GM19463 (cell line): ENCODE results near the gene PLCL1.
A peak's percentile ranks its signal among the peaks of the same experiment; 100 is the strongest.

Source experiments
- ATAC-seq: cut with Tn5 transposase; IDR thresholded peaks from one replicate; pipeline ENCODE4 v1.9.1; 2021; ENCODE audit warnings: mild to moderate bottlenecking, moderate library complexity; ENCODE audit not compliant: unreplicated experiment

Gene PLCL1

GRCh38 chr2:197804049-197804757, at the start of gene PLCL1:
TSS of gene PLCL1 (plus strand) at chr2:197804593.
- ATAC-seq: peak; percentile 100

GRCh38 chr2:197759013-197759412, 45.4 kb upstream of the PLCL1 start:
- no peak for ATAC-seq

GRCh38 chr2:197759625-197760292, 44.6 kb upstream of the PLCL1 start:
- ATAC-seq: no peak

GRCh38 chr2:197760293-197760657, 44.1 kb upstream of the PLCL1 start:
- ATAC-seq: no peak

- ATAC-seq: no peak
Measured at GRCh38 chr2:197777823-197778407, 26.5 kb upstream of the PLCL1 start.

- no peak for ATAC-seq
Measured at GRCh38 chr2:197779261-197779660, 25.1 kb upstream of the PLCL1 start.

- ATAC-seq: no peak
Measured at GRCh38 chr2:197782126-197782525, 22.3 kb upstream of the PLCL1 start.

GRCh38 chr2:197784956-197785941, 19.1 kb upstream of the PLCL1 start, which contains the start of gene BOLL:
TSS of gene BOLL (minus strand) at chr2:197785319. CDS start at chr2:197781850, 3,469 bp downstream.
- ATAC-seq: no peak

- peak; percentile 76 for ATAC-seq
Measured at GRCh38 chr2:197786010-197786877, 18.1 kb upstream of the PLCL1 start.

- no peak for ATAC-seq
Measured at GRCh38 chr2:197793456-197793855, 10.9 kb upstream of the PLCL1 start.

GRCh38 chr2:197795277-197795676, 9.1 kb upstream of the PLCL1 start:
- ATAC-seq: no peak

GRCh38 chr2:197798187-197798586, 6.2 kb upstream of the PLCL1 start:
- no peak for ATAC-seq

- ATAC-seq: no peak
Measured at GRCh38 chr2:197799068-197799467, 5.3 kb upstream of the PLCL1 start.

- no peak for ATAC-seq
Measured at GRCh38 chr2:197800091-197800490, 4.3 kb upstream of the PLCL1 start.

- ATAC-seq: no peak
Measured at GRCh38 chr2:197801033-197801432, 3.4 kb upstream of the PLCL1 start.

- ATAC-seq: no peak
Measured at GRCh38 chr2:197803033-197803444, 1.4 kb upstream of the PLCL1 start.

GRCh38 chr2:197804758-197805714, 643 bp downstream of the PLCL1 start:
- ATAC-seq: peak; percentile 22

GRCh38 chr2:197805715-197806633, 1.6 kb downstream of the PLCL1 start:
- ATAC-seq: no peak
